Stomach (tissue), 4 donors: ENCODE data around the gene ALG6.

ENCODE experiments used
- CTCF ChIP-seq, 7 experiments: fragments of 450-650 bp in 4 of 7; fragments of 200-600 bp in 3 of 7; sonication (generic) in 3 of 7; IDR thresholded peaks; one replicate each; pipeline ENCODE4 v1.5.1; 2016 to 2019; ENCODE audit warnings: antibody characterized with exemption in 7 of 7, control low read depth in 2 of 7, mild to moderate bottlenecking in 1 of 7
- EP300 ChIP-seq: sonication (generic); formaldehyde crosslinking; IDR thresholded peaks from one replicate; pipeline ENCODE4 v1.6.1; 2017; ENCODE audit warnings: antibody characterized with exemption
- POLR2A ChIP-seq, 4 donors: fragments of 450-650 bp; IDR thresholded peaks; one replicate each; pipeline ENCODE4 v1.6.1; 2016; ENCODE audit warnings: antibody characterized with exemption in 4 of 4, control low read depth in 2 of 4, mild to moderate bottlenecking in 1 of 4, moderate library complexity in 1 of 4

- no peak for TF ChIP-seq POLR2A (IDR thresholded peaks at IDR 0.05)
- peak in 5 of 7 experiments; percentile 27 to 66 (median 39) for TF ChIP-seq CTCF (IDR thresholded peaks at IDR 0.05)
- TF ChIP-seq EP300: no peak
Measured at GRCh38 chr1:63327417-63328054, 39.9 kb upstream of the ALG6 start.
